NB4 (cell line): ENCODE results near the gene TRIM75.

Source experiments
- DNase-seq: peaks from one replicate; pipeline ENCODE4 v3.0.0; 2010; ENCODE audit warnings: low read depth
- H3K4me3 ChIP-seq: one replicate; pipeline ENCODE4 v1.5.1; 2011; ENCODE audit warnings: mild to moderate bottlenecking, low read depth, low read length, moderate library complexity
- CTCF ChIP-seq: IDR thresholded peaks from one replicate; pipeline ENCODE4 v1.5.1; 2012; ENCODE audit warnings: low read depth, low read length
- MAX ChIP-seq: IDR thresholded peaks from 2 replicates; pipeline ENCODE4 v1.6.1; 2011; ENCODE audit warnings: low read depth, low read length
- MYC ChIP-seq: IDR thresholded peaks from 2 replicates; pipeline ENCODE4 v1.6.1; 2011; ENCODE audit warnings: low read depth, low read length
- POLR2A ChIP-seq: IDR thresholded peaks from 2 replicates; pipeline ENCODE4 v1.6.1; 2011; ENCODE audit warnings: mild to moderate bottlenecking; ENCODE audit not compliant: insufficient read length; ENCODE audit errors: extremely low read depth

Gene TRIM75

GRCh38 chr4:165101641-165102040, 48.0 kb downstream of the TRIM75 start:
- H3K4me3 ChIP-seq: no peak overlapping the region
- no peak for TF ChIP-seq MYC
- TF ChIP-seq POLR2A: no peak
- no peak for TF ChIP-seq CTCF
- no peak for TF ChIP-seq MAX

GRCh38 chr4:165106518-165106917, 52.9 kb downstream of the TRIM75 start:
- H3K4me3 ChIP-seq: no peak overlapping the region
- TF ChIP-seq POLR2A (no peak), CTCF (no peak), MYC (no peak), MAX (no peak)
- DNase-seq: no peak

More at GRCh38 chr4:165101641-165102040, 48.0 kb downstream of the TRIM75 start:
- DNase-seq: no peak
